ENCODE measurements around the gene CAMTA1. TPM values are rescaled to one million over a fixed set of nuclear protein-coding genes. Genes with fewer than 3 reads are reported as not detected.

Gene CAMTA1
- total RNA-seq, 4 donors from 2014 or later: 86.3 to 170 (median 132) TPM

GRCh38 chr1:6800745-6801144 lies 15.5 kb downstream of the CAMTA1 start:
- Histone ChIP-seq H3K36me3 (no peaks in the 10 kb centered on the region), H3K27me3 (no peaks in the 10 kb centered on the region), H3K27ac (peak overlapping the region; percentile 34 to 68 (median 52)), H3K4me3 (no peak overlapping the region), H3K9me3 (no peaks in the 10 kb centered on the region), H3K4me1 (peaks cover 12 to 76% (median 15%) of the 10 kb centered on the region in 3 donors)
- 18 to 26% methylated on average over 4 of the region's 4 CpGs for WGBS, 2 donors (ENCODE audit: low coverage in 1 of 2)
- TF ChIP-seq EP300 (IDR thresholded peaks at IDR 0.05) (no peak), CTCF (IDR thresholded peaks at IDR 0.05) (no peak), POLR2AphosphoS5 (IDR thresholded peaks at IDR 0.05) (no peak), POLR2A (IDR thresholded peaks at IDR 0.05) (no peak)
- ATAC-seq: no peak

GRCh38 chr1:6801199-6801598 lies 15.9 kb downstream of the CAMTA1 start:
- Histone ChIP-seq H3K27ac (peak overlapping the region; percentile 34 to 68 (median 52)), H3K4me1 (peaks cover 12 to 76% (median 14%) of the 10 kb centered on the region in 3 donors), H3K27me3 (no peaks in the 10 kb centered on the region), H3K9me3 (no peaks in the 10 kb centered on the region), H3K36me3 (no peaks in the 10 kb centered on the region), H3K4me3 (no peak overlapping the region)
- ATAC-seq: no peak
- TF ChIP-seq CTCF (IDR thresholded peaks at IDR 0.05) (no peak), POLR2AphosphoS5 (IDR thresholded peaks at IDR 0.05) (no peak), POLR2A (IDR thresholded peaks at IDR 0.05) (no peak), EP300 (IDR thresholded peaks at IDR 0.05) (no peak)
- 56 to 84% methylated on average over 1 to 2 of the region's 2 CpGs for WGBS, 2 donors (ENCODE audit: low coverage in 1 of 2)

GRCh38 chr1:6801966-6802365 lies 16.7 kb downstream of the CAMTA1 start:
- Histone ChIP-seq H3K36me3 (no peaks in the 10 kb centered on the region), H3K4me1 (peaks cover 9 to 76% (median 12%) of the 10 kb centered on the region in 3 donors), H3K4me3 (no peak overlapping the region), H3K27ac (peak overlapping the region in 3 of 4 donors; percentile 8 to 68 (median 10)), H3K9me3 (no peaks in the 10 kb centered on the region), H3K27me3 (no peaks in the 10 kb centered on the region)
- ATAC-seq: no peak
- WGBS, 2 donors (ENCODE audit: low coverage in 1 of 2): 42 to 78% methylated on average over 3 of the region's 3 CpGs
- TF ChIP-seq POLR2A (IDR thresholded peaks at IDR 0.05) (no peak), EP300 (IDR thresholded peaks at IDR 0.05) (no peak), CTCF (IDR thresholded peaks at IDR 0.05) (no peak), POLR2AphosphoS5 (IDR thresholded peaks at IDR 0.05) (no peak)

- no peak for ATAC-seq
- 100% methylated on average over 2 of the region's 2 CpGs for WGBS, 2 donors (ENCODE audit: low coverage in 1 of 2)
- H3K27ac ChIP-seq: peak overlapping the region in 3 of 4 donors; percentile 8 to 68 (median 10)
These were observed 17.2 kb downstream of the CAMTA1 start for GRCh38 chr1:6802454-6802853.

More at GRCh38 chr1:6802454-6802853, 17.2 kb downstream of the CAMTA1 start:
- no peak for TF ChIP-seq CTCF (IDR thresholded peaks at IDR 0.05)
- no peak for TF ChIP-seq POLR2A (IDR thresholded peaks at IDR 0.05)
- no peak for TF ChIP-seq EP300 (IDR thresholded peaks at IDR 0.05)
- TF ChIP-seq POLR2AphosphoS5 (IDR thresholded peaks at IDR 0.05): no peak
- H3K36me3 ChIP-seq: no peaks in the 10 kb centered on the region
- H3K27me3 ChIP-seq: no peaks in the 10 kb centered on the region
- H3K4me1 ChIP-seq: peaks cover 9 to 76% (median 12%) of the 10 kb centered on the region in 3 donors
- no peak overlapping the region for H3K4me3 ChIP-seq
- no peaks in the 10 kb centered on the region for H3K9me3 ChIP-seq
